Caki2 (cell line): ENCODE measurements around the gene LRRC8A. TPM values are rescaled to one million over a fixed set of nuclear protein-coding genes. Genes with fewer than 3 reads are reported as not detected.
"Not testable (repeated sequence)": the region's sequence is repeated elsewhere in the genome, so short reads cannot be mapped to it uniquely, and the experiment has no call there.

Source experiments
- DNase-seq: peaks from one replicate; pipeline ENCODE4 v3.0.0-alpha.2; 2015; ENCODE audit warnings: low read depth
- in situ Hi-C: cut with HindIII; loops from 2 replicates; pipeline ENCODE4 v1.10.0; 2016; ENCODE audit warnings: low sequenced_read_pairs, low pct_unique_long_range_greater_than_20kb, mixed read lengths
- total RNA-seq: library from RNA; depleted of rRNA; stranded (reverse); fragments of >200 nt; shearing (Covaris generic); gene quantifications from 2 replicates; pipeline ENCODE4 v1.2.3, GENCODE V29; 2014; ENCODE audit warnings: low replicate concordance; rRNA removed

The LRRC8A gene
- total RNA-seq, 1 experiment from 2014 or later: 25.9 TPM

DNA sequence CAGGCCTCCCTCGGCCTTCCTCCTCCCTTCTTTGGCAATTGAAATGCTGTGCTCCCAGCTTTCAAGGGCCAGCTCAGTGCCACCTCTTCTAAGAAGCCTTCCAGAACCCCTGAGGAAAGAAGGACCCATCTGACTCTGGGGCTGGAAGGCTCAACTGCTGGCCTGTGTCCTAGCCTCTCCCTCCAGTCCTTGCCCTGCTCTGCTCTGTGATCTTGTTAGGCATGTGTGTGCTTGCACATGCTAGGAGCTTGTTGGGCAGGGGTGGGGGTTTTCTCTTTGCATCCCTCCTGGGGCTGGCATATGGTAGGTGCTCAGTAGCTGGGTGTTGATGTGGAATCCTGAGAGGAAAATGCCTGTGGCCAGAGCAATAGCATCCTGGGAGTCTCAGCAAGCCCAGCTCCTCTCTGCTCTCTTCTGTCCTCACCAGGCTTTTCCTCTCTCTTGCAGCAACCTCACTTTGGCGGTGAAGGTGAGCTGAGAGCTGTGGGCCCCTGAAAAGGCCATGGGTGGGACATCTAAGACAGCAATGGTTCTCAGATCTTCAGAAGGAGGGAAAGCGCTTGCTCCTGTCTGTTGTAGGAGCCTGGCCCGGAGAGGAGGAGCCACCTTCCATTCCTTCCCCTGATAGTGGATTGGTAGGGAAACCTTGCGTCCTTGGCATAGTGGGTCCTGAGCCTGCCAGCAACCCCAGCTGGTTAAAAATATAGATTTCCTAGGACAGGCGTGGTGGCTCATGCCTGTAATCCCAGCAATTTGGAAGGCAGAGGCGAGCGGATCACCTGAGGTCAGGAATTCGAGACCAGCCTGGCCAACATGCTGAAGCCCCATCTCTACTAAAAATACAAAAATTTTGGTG, 55.6 kb downstream of the LRRC8A start:
- in situ Hi-C loops: no loop called here
- no peak for DNase-seq

- no peak for DNase-seq
- in situ Hi-C loops: no loop called here
Measured at GRCh38 chr9:128940271-128940921, 58.5 kb downstream of the LRRC8A start.

DNA sequence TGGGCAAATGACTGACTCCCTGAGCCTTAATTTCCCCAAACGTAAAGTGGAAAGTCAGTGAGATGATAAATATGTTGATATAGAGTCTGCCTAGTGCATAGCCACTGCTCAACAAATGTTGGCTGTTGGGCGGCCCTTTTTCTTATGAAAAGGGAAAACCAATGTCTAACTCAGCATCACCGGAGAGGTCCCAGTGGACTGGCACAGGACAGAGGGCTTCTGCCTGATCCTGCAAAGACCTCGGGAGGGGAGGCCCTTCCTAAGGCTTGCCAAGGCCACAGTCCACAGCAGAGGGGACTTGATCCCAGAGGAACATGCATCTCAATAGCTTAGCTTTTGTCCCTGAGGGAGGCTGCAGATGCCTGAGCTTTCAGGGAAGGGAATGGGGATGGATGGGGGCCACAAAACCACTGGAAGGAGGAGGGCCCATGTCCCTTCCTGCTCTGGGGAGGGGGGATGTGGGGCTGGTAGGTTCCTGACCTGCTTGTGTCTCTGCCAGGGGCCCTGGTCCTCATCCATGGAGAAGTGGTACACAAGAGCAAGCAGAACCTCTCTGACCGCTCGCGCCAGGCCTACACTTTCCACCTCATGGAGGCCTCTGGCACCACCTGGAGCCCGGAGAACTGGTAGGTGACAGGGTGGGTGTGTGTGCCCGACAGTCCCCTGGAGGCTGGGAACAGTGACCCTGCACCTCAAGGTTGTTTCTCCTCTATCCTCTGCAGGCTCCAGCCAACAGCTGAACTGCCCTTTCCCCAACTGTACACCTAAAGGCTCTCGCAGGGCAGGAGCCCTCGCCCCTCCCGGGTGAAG, 59.2 kb downstream of the LRRC8A start:
- no peak for DNase-seq

DNA sequence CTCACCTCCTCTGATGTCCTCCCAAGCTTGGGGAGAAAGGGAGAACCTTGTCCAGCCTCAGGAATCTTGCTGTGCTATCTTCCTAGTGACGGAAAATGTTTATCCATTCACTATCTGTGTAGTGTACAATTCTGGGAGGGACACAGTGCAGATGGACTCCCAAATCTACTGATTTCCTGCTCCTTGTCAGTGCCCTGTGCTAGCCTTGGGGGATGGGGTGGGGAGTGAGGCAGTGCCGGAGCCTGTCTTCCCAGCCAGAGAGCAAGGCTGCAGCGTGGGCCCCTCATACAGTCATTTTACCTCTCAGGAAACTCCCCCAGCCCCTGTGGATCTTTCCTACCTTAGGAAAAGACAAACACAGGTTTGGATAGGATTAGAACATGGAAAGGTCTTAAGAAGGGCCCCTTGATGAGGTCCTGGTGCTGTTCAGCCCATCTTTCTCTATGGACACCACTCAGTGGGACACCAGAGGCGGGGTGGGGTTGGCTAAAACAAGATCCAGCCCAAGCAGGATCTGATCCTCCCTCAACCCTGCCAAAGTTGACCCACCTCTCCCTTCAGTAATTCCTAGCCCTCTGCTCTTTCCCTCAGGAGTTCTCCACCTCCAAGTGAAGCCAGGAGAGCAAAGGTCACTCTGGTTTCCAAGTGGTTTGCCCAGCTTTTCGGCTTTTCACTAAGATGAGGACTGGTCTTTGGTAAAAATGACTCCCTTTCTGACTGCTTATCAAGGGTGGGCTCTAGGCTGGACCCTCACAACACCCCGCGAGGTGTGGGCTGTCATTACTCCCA, 62.1 kb downstream of the LRRC8A start:
- in situ Hi-C loops: no loop called here

More for the DNA sequence above, 59.2 kb downstream of the LRRC8A start:
- in situ Hi-C loops: no loop called here

GRCh38 chr9:128944966-128945365, 63.0 kb downstream of the LRRC8A start:
- in situ Hi-C loops, DNase-seq: not testable (repeated sequence)

More for the DNA sequence above, 62.1 kb downstream of the LRRC8A start:
- no peak for DNase-seq

GRCh38 chr9:128945798-128946501, 64.0 kb downstream of the LRRC8A start:
- in situ Hi-C loops: no loop called here
- no peak for DNase-seq

DNA sequence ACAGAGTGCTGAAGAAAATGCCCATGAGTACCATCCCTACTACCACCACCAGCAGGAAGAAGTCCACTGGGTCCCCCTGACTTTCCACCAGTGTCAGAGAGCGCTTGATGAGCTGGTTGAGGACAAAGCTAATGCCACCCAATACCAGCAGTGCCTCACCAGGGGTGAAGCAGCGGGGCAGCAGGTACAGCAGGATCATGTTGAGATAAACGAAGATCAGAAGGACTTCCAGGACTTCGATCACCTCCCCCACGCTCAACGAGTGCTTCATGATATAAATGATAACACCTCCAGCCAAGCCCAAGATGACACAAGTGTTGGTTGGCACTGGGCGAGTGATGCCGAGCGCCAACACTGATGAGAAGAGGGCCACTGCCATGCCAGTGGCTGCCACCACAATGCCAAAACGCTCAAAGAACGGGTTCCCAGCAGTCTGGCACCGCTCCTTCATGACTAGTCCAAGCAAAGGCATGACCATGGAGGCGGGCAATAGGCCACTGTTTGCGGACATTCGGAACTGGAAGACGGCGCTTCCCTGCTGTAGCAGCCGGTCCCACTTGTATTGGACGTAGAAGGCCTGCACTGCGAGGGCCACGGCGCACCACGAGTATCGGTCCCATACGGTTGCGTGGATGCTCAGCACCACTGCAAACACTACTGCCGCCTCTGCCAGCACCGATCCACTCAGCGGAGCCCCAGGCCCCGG, 64.8 kb downstream of the LRRC8A start:
- in situ Hi-C loops: no loop called here
- peak; percentile 5 for DNase-seq

DNA sequence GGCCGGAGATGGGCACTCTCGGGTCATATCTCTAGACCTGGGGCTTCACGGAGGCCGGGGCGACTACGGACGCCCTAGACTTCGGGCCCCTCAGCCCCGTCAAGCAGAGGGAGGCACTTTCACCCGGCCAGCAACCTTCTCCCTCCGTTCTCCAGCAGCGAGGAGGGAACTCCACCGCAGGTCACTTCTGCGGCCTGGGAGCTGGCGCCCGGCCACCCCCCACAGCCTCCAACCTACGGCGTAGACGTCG, 65.3 kb downstream of the LRRC8A start:
- in situ Hi-C loops: no loop called here
- DNase-seq: no peak

- in situ Hi-C loops: no loop called here
- peak; percentile 82 for DNase-seq
Measured at GRCh38 chr9:128947527-128948301, 65.8 kb downstream of the LRRC8A start, which contains the start of the genes DOLK and NUP188. Gene DOLK (minus strand): TSS chr9:128947603. CDS start chr9:128947303, 300 bp downstream. Gene NUP188 (plus strand): TSS chr9:128947699. CDS start chr9:128947720, 21 bp downstream.

DNA sequence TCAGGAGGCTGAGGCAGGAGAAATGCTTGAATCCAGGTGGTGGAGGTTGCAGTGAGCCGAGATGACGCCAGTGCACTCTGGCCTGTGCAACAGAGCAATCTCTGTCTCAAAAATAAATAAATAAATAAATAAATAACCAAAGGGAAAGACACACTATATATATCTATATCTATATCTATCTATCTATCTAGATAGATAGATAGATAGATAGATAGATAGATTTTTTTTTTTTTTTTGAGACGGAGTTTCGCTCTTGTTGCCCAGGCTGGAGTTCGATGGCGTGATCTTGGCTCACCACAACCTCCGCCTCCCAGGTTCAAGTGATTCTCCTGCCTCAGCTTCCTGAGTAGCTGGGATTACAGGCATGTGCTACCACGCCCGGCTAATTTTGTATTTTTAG, 79.5 kb downstream of the LRRC8A start:
- in situ Hi-C loops, DNase-seq: not testable (repeated sequence)

Other genes starting within 250 kb of the LRRC8A start
- 188 and 218 TPM in 2 replicates for gene DYNC2I2, start 225.3 kb upstream of the LRRC8A start, total RNA-seq
- gene SET, start 192.9 kb upstream of the LRRC8A start, total RNA-seq: 476 and 595 TPM in 2 replicates
- gene PKN3, start 179.6 kb upstream of the LRRC8A start, total RNA-seq: 9.3 and 10.9 TPM in 2 replicates
- 57.7 and 81.5 TPM in 2 replicates for gene ZDHHC12, start 158.0 kb upstream of the LRRC8A start, total RNA-seq
- gene ZER1, start 110.2 kb upstream of the LRRC8A start, total RNA-seq: 4.7 and 16.5 TPM in 2 replicates
- 2.4 and 3.9 TPM in 2 replicates for gene TBC1D13, start 94.9 kb upstream of the LRRC8A start, total RNA-seq
- 15.5 and 28.4 TPM in 2 replicates for gene ENDOG, start 63.6 kb upstream of the LRRC8A start, total RNA-seq
- 25.0 and 31.7 TPM in 2 replicates for gene SPOUT1, start 52.3 kb upstream of the LRRC8A start, total RNA-seq
- 11.2 and 24.2 TPM in 2 replicates for gene KYAT1, start 183 bp upstream of the LRRC8A start, total RNA-seq
- not detected in 2 replicates for gene PHYHD1, start 38.8 kb downstream of the LRRC8A start, total RNA-seq
- 25.6 and 28.3 TPM in 2 replicates for gene DOLK, start 65.5 kb downstream of the LRRC8A start, total RNA-seq
- 19.6 and 22.3 TPM in 2 replicates for gene NUP188, start 65.6 kb downstream of the LRRC8A start, total RNA-seq
- 60.5 and 64.1 TPM in 2 replicates for gene SH3GLB2, start 146.2 kb downstream of the LRRC8A start, total RNA-seq
- gene MIGA2, start 154.5 kb downstream of the LRRC8A start, total RNA-seq: 3.5 and 10.1 TPM in 2 replicates
- gene DOLPP1, start 199.0 kb downstream of the LRRC8A start, total RNA-seq: 10.7 and 12.2 TPM in 2 replicates
- gene CRAT, start 228.7 kb downstream of the LRRC8A start, total RNA-seq: 14.7 and 19.2 TPM in 2 replicates
- gene PTPA, start 229.3 kb downstream of the LRRC8A start, total RNA-seq: 138 and 155 TPM in 2 replicates